Kidney (tissue), 14 donors: ENCODE data around the gene NCOA3. TPM values are rescaled to one million over a fixed set of nuclear protein-coding genes. Genes with fewer than 3 reads are reported as not detected.

Experiments
- DNase-seq, 5 donors: peaks; one replicate each; pipeline ENCODE4 v3.0.0-alpha.2; 2013 to 2020
- FAIRE-seq: peaks from 2 replicates; lab custom pipeline; 2012; peaks lifted over from hg19 to GRCh38; lab: Jason Lieb, UNC
- H3K27ac ChIP-seq, 2 donors: one replicate each; pipeline ENCODE4 v1.7.0; 2013; ENCODE audit warnings: low read depth in 2 of 2, low read length in 2 of 2, inconsistent platforms in 1 of 2
- H3K27me3 ChIP-seq: one replicate; pipeline ENCODE4 v1.7.1; 2013; ENCODE audit warnings: low read length, inconsistent platforms; ENCODE audit not compliant: control insufficient read depth, insufficient read depth
- H3K36me3 ChIP-seq, 3 donors: one replicate each; pipeline versions ENCODE4 v1.7.0 to v1.7.1; 2013; ENCODE audit warnings: low read length in 3 of 3, control low read depth in 1 of 3, inconsistent platforms in 1 of 3; ENCODE audit not compliant: insufficient read depth in 3 of 3, control insufficient read depth in 2 of 3
- H3K4me1 ChIP-seq, 3 donors: one replicate each; pipeline versions ENCODE4 v1.7.0 to v1.7.1; 2013; ENCODE audit warnings: low read length in 3 of 3, inconsistent platforms in 1 of 3, low read depth in 1 of 3; ENCODE audit not compliant: control insufficient read depth in 2 of 3, insufficient read depth in 2 of 3
- H3K4me3 ChIP-seq, 3 donors: one replicate each; pipeline versions ENCODE4 v1.7.0 to v1.8.1; 2013; ENCODE audit warnings: low read length in 3 of 3, control low read depth in 1 of 3, inconsistent platforms in 1 of 3
- H3K9ac ChIP-seq, 3 donors: one replicate each; pipeline versions ENCODE4 v1.7.0 to v1.7.1; 2013; ENCODE audit warnings: low read length in 3 of 3, control low read depth in 1 of 3, inconsistent platforms in 1 of 3
- H3K9me3 ChIP-seq, 3 donors: one replicate each; pipeline versions ENCODE4 v1.7.0 to v1.7.1; 2013; ENCODE audit warnings: low read length in 3 of 3, control low read depth in 1 of 3, inconsistent platforms in 1 of 3; ENCODE audit not compliant: control insufficient read depth in 2 of 3, insufficient read depth in 1 of 3
- intact Hi-C: fragments of 100-400 bp; cut with DNase I; formaldehyde crosslinking; loops from one replicate; pipeline ENCODE4 v1.11.1; 2022
- polyA plus RNA-seq: library from polyadenylated mRNA; stranded (reverse); fragments of 350-450 nt; fragmentation: Illumina TruSeq; extraction: RNeasy Lipid Tissue Mini Kit (QIAGEN cat#74804); gene quantifications from one replicate; pipeline ENCODE4 v1.2.3, GENCODE V29; 2014; ENCODE audit warnings: low read depth, low replicate concordance; ENCODE audit not compliant: insufficient read depth
- total RNA-seq: library from RNA; stranded (reverse); fragmentation: NEBNext Ultra II Directional; extraction: Animal tissue kit (Norgen Biotek cat#: 25700); gene quantifications from one replicate; pipeline ENCODE4 v1.2.1, GENCODE V29; 2021
- TF ChIP-seq, protein P1 (sequence below): IDR thresholded peaks from 3 replicates; pipeline ENCODE4 v1.5.1; 2012; ENCODE audit warnings: mild to moderate bottlenecking, moderate library complexity, borderline replicate concordance; ENCODE audit not compliant: insufficient read depth; ENCODE audit errors: extremely low read depth
- donor health status: control.
- donor health status: control.
- donor health status: control.
- donor health status: control.
- donor health status: control.
- donor health status: DM: yes; HTN: yes; CAD: no.
- donor health status: Normal renal cell carcinoma (clear cell type).

Gene NCOA3
- total and polyA plus RNA-seq, 2 donors from 2014 or later, result 4.9 to 38.8 TPM

DNA sequence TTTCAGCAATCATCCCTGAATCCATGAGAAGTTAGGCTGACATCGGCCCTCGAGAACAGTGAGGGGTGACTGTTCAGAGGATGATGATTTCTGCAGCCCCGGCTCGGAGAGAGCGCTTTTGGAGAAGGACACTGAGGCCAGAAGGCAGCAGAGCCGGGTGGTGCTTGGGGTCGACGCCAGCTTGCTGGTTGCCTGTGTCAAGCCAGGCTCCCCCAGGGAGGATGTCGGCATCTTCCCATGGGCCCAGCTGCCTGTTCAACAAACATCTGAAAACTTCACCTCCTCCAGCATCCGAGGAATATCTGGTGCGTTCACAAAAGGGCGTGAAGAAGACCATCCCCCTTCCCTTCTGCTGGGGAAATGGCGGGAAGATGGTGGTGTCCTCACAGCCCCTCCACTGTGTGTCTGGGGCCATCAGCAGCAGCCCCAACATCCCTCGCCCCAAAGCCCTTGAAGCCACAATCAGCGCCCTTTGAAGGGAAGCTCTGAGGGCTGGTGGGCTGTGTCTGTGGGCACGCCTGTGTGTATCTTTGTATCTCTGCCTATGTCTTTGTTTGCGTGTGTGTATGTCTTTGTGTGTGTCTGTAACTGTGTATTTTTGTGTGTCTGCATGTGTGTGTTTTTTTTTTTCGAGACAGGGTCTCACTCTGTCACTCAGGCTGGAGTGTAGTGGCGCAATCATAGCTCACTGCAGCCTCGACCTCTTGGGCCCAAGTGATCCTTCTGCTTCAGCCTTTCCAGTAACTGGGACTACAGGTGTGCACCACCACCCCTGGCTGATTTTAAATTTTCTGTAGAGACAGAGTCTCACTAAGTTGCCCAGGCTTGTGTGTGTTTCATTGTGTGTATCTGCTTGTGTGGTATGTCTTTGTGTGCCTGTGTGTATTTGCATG lies 185.7 kb downstream of the NCOA3 start:
- H3K27ac ChIP-seq, result no peak overlapping the region
- no peaks in the 10 kb centered on the region for H3K27me3 ChIP-seq
- H3K4me1 ChIP-seq, result peaks cover 0 to 6% (median 0%) of the 10 kb centered on the region in 3 donors
- TF ChIP-seq, protein P1, sequence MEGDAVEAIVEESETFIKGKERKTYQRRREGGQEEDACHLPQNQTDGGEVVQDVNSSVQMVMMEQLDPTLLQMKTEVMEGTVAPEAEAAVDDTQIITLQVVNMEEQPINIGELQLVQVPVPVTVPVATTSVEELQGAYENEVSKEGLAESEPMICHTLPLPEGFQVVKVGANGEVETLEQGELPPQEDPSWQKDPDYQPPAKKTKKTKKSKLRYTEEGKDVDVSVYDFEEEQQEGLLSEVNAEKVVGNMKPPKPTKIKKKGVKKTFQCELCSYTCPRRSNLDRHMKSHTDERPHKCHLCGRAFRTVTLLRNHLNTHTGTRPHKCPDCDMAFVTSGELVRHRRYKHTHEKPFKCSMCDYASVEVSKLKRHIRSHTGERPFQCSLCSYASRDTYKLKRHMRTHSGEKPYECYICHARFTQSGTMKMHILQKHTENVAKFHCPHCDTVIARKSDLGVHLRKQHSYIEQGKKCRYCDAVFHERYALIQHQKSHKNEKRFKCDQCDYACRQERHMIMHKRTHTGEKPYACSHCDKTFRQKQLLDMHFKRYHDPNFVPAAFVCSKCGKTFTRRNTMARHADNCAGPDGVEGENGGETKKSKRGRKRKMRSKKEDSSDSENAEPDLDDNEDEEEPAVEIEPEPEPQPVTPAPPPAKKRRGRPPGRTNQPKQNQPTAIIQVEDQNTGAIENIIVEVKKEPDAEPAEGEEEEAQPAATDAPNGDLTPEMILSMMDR, result no peak
- DNase-seq (no peak), FAIRE-seq (no peak)
- H3K4me3 ChIP-seq, result no peak overlapping the region
- peaks cover 0 to 5% (median 0%) of the 10 kb centered on the region in 3 donors for H3K36me3 ChIP-seq
- H3K9ac ChIP-seq, result no peak overlapping the region
- intact Hi-C loops, result no loop called here
- H3K9me3 ChIP-seq, result peaks cover 0 to 15% (median 7%) of the 10 kb centered on the region in 3 donors

- peaks cover 0 to 23% (median 7%) of the 10 kb centered on the region in 3 donors for H3K9me3 ChIP-seq
- H3K4me1 ChIP-seq, result peaks cover 0 to 2% (median 0%) of the 10 kb centered on the region in 3 donors
- no peak for DNase-seq
- intact Hi-C loops, result no loop called here
- TF ChIP-seq, protein P1, result no peak
- H3K36me3 ChIP-seq, result peaks cover 0 to 5% (median 0%) of the 10 kb centered on the region in 3 donors
- H3K4me3 ChIP-seq, result no peak overlapping the region
- no peak for FAIRE-seq
- no peak overlapping the region for H3K27ac ChIP-seq
- no peaks in the 10 kb centered on the region for H3K27me3 ChIP-seq
- H3K9ac ChIP-seq, result no peak overlapping the region
Observed at GRCh38 chr20:47688385-47689381, 187.0 kb downstream of the NCOA3 start.

DNA sequence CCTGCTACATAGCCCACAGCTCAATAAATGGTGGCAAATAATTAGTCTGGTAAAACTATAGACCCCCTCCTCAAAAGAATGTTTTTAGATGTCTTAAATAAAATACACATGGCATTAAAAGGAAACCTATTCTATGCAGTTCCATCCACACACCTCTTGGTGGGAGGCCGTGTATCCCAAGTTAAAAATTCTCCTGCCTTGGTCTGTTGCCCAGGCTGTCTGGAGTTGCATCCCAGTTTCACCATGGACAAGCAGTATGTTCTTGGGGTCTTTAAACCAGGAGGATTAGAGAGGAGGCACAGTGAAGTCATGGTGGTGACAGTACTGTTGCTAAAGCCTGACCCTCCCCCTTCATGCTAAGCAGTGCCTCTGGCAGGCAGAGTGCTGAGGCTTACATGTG lies 188.0 kb downstream of the NCOA3 start:
- intact Hi-C loops, result no loop called here

More for the DNA sequence above, 188.0 kb downstream of the NCOA3 start:
- Histone ChIP-seq H3K4me1 (peaks cover 0 to 2% (median 0%) of the 10 kb centered on the region in 3 donors), H3K9me3 (peaks cover 0 to 23% (median 7%) of the 10 kb centered on the region in 3 donors), H3K4me3 (no peak overlapping the region), H3K9ac (no peak overlapping the region), H3K36me3 (peaks cover 0 to 5% (median 0%) of the 10 kb centered on the region in 3 donors), H3K27me3 (no peaks in the 10 kb centered on the region), H3K27ac (no peak overlapping the region)
- no peak for FAIRE-seq
- TF ChIP-seq, protein P1, result no peak
- no peak for DNase-seq
